IMR-90 (cell line): Measurements from ENCODE around the gene IGSF9B. TPM values are rescaled to one million over a fixed set of nuclear protein-coding genes. Genes with fewer than 3 reads are reported as not detected.

Source experiments
- ATAC-seq: fragments of 200-7000 bp; cut with Tn5 transposase; 2 replicates; pipeline ENCODE4 v1.9.1; 2020; ENCODE audit warnings: low read depth, mild to moderate bottlenecking, moderate library complexity
- BruUV-seq: library from RNA; stranded (reverse); fragments of 400-500 nt; replicated peaks from 2 replicates; lab custom pipeline; 2021; lab: Mats Ljungman, UMichigan
- CTCF ChIA-PET: fragments of 300-600 bp; formaldehyde crosslinking; extraction: SDS; loops from one replicate; lab custom pipeline; 2021; ENCODE audit warnings: antibody characterized with exemption; lab: Yijun Ruan, JAX
- POLR2A ChIA-PET: fragments of 300-600 bp; sonication (Branson Sonifier 250); formaldehyde crosslinking; loops from one replicate; lab custom pipeline; 2022; ENCODE audit warnings: antibody characterized with exemption; ENCODE audit not compliant: unreplicated experiment; lab: Charles Lee
- DNase-seq: peaks from one replicate; pipeline ENCODE4 v3.0.0; 2013
- H2AFZ ChIP-seq: replicated peaks from 2 replicates; pipeline ENCODE3; 2013; ENCODE audit warnings: low read length, mild to moderate bottlenecking; ENCODE audit not compliant: poor library complexity
- H2AK5ac ChIP-seq: 2 replicates; pipeline ENCODE4 v1.6.1; 2013; ENCODE audit warnings: low read depth, low read length, inconsistent platforms
- H2AK9ac ChIP-seq: replicated peaks from 2 replicates; pipeline ENCODE3; 2013; ENCODE audit warnings: mild to moderate bottlenecking, low read depth, low read length, moderate library complexity; ENCODE audit not compliant: poor library complexity
- H2BK120ac ChIP-seq: 2 replicates; pipeline ENCODE4 v1.6.1; 2013; ENCODE audit warnings: low read depth, low read length, inconsistent platforms
- H2BK15ac ChIP-seq: 3 replicates; pipeline ENCODE4 v1.6.1; 2013; ENCODE audit warnings: low read depth, low read length, inconsistent platforms
- H2BK20ac ChIP-seq: 2 replicates; pipeline ENCODE4 v1.6.1; 2013; ENCODE audit warnings: low read depth, mild to moderate bottlenecking, inconsistent platforms, low read length, moderate library complexity
- H2BK5ac ChIP-seq: 2 replicates; pipeline ENCODE4 v1.6.1; 2013; ENCODE audit warnings: mild to moderate bottlenecking, low read depth, low read length, inconsistent platforms; ENCODE audit not compliant: poor library complexity, severe bottlenecking
- H3K14ac ChIP-seq: replicated peaks from 2 replicates; pipeline ENCODE4 v1.6.1; 2013; ENCODE audit warnings: low read depth, low read length, inconsistent platforms
- H3K18ac ChIP-seq: 2 replicates; pipeline ENCODE4 v1.6.1; 2013; ENCODE audit warnings: low read depth, low read length, control low read depth
- H3K23ac ChIP-seq: 2 replicates; pipeline ENCODE4 v1.6.1; 2013; ENCODE audit warnings: low read depth, low read length, inconsistent platforms
- H3K27ac ChIP-seq: 2 replicates; pipeline ENCODE4 v1.5.1; 2013; ENCODE audit warnings: mild to moderate bottlenecking, control low read depth, low read length; ENCODE audit not compliant: insufficient read depth
- H3K27me3 ChIP-seq: 2 replicates; pipeline ENCODE4 v1.6.1; 2013; ENCODE audit warnings: low read length; ENCODE audit not compliant: control insufficient read depth, insufficient read depth
- H3K36me3 ChIP-seq: 2 replicates; pipeline ENCODE4 v1.6.1; 2013; ENCODE audit warnings: low read length, mixed read lengths; ENCODE audit not compliant: control insufficient read depth, insufficient read depth
- H3K4ac ChIP-seq: 2 replicates; pipeline ENCODE4 v1.6.1; 2013; ENCODE audit warnings: low read depth, low read length, inconsistent platforms
- H3K4me1 ChIP-seq: 2 replicates; pipeline ENCODE4 v1.6.1; 2013; ENCODE audit warnings: low read length, mixed read lengths; ENCODE audit not compliant: control insufficient read depth, insufficient read depth
- H3K4me2 ChIP-seq: 2 replicates; pipeline ENCODE4 v1.6.1; 2013; ENCODE audit warnings: low read depth, mild to moderate bottlenecking, control low read depth, low read length, moderate library complexity
- H3K4me3 ChIP-seq: 2 replicates; pipeline ENCODE4 v1.5.1; 2013; ENCODE audit warnings: low read depth, mild to moderate bottlenecking, control low read depth, low read length, moderate library complexity; ENCODE audit not compliant: insufficient read depth
- H3K56ac ChIP-seq: 2 replicates; pipeline ENCODE4 v1.6.1; 2013; ENCODE audit warnings: low read length, inconsistent platforms; ENCODE audit not compliant: insufficient read depth; ENCODE audit errors: extremely low read depth
- H3K79me1 ChIP-seq, 2 experiments: 2 replicates each; pipeline ENCODE4 v1.6.1; 2013; ENCODE audit warnings: low read length in 2 of 2, inconsistent platforms in 1 of 2, low read depth in 1 of 2
- H3K9ac ChIP-seq: 2 replicates; pipeline ENCODE4 v1.6.1; 2013; ENCODE audit warnings: low read depth, low read length, control low read depth
- H3K9me1 ChIP-seq: 2 replicates; pipeline ENCODE4 v1.6.1; 2013; ENCODE audit warnings: low read length, inconsistent platforms; ENCODE audit not compliant: insufficient read depth
- H3K9me3 ChIP-seq: 2 replicates; pipeline ENCODE4 v1.6.1; 2013; ENCODE audit warnings: low read length; ENCODE audit not compliant: control insufficient read depth, insufficient read depth
- H4K20me1 ChIP-seq: 2 replicates; pipeline ENCODE4 v1.6.1; 2013; ENCODE audit warnings: low read length, inconsistent platforms; ENCODE audit not compliant: insufficient read depth
- H4K5ac ChIP-seq: 2 replicates; pipeline ENCODE4 v1.6.1; 2013; ENCODE audit warnings: mild to moderate bottlenecking, low read depth, low read length, control low read depth
- H4K8ac ChIP-seq, 2 experiments: 2 replicates each; pipeline ENCODE4 v1.6.1; 2013; ENCODE audit warnings: low read depth in 2 of 2, low read length in 2 of 2, control low read depth in 1 of 2, inconsistent platforms in 1 of 2
- H4K91ac ChIP-seq: 2 replicates; pipeline ENCODE4 v1.6.1; 2013; ENCODE audit warnings: low read depth, low read length, inconsistent platforms; ENCODE audit not compliant: insufficient read depth
- CEBPB ChIP-seq: IDR thresholded peaks from 2 replicates; pipeline ENCODE4 v1.6.1; 2012; ENCODE audit warnings: low read depth, low read length, improper control_type of control experiment
- CHD1 ChIP-seq: IDR thresholded peaks from 2 replicates; pipeline ENCODE4 v1.6.1; 2012; ENCODE audit warnings: low read depth, low read length, improper control_type of control experiment
- CTCF ChIP-seq: conservative IDR thresholded peaks from 2 replicates; pipeline ENCODE4 v1.5.1; 2012; ENCODE audit warnings: mild to moderate bottlenecking, low read depth, low read length, improper control_type of control experiment
- ELK1 ChIP-seq: fragments of 150-350 bp; IDR thresholded peaks from 2 replicates; pipeline ENCODE4 v1.6.1; 2016; ENCODE audit warnings: low read depth, mild to moderate bottlenecking, low read length, moderate library complexity, borderline replicate concordance
- FOS ChIP-seq: fragments of 150-350 bp; IDR thresholded peaks from 2 replicates; pipeline ENCODE4 v1.6.1; 2016; ENCODE audit warnings: low read depth, low read length
- MAFK ChIP-seq: IDR thresholded peaks from 2 replicates; pipeline ENCODE4 v1.6.1; 2012; ENCODE audit warnings: low read depth, low read length, improper control_type of control experiment
- MAZ ChIP-seq: IDR thresholded peaks from 2 replicates; pipeline ENCODE4 v1.6.1; 2012; ENCODE audit warnings: low read depth, mild to moderate bottlenecking, low read length, improper control_type of control experiment, moderate library complexity, borderline replicate concordance
- MXI1 ChIP-seq: IDR thresholded peaks from 2 replicates; pipeline ENCODE4 v1.6.1; 2012; ENCODE audit warnings: low read depth, mild to moderate bottlenecking, low read length, moderate library complexity, borderline replicate concordance
- NFE2L2 ChIP-seq: fragments of 150-350 bp; IDR thresholded peaks from 2 replicates; pipeline ENCODE4 v1.6.1; 2016; ENCODE audit warnings: low read depth, mild to moderate bottlenecking, low read length
- POLR2A ChIP-seq: IDR thresholded peaks from 2 replicates; pipeline ENCODE4 v1.6.1; 2012; ENCODE audit warnings: mild to moderate bottlenecking, low read depth, low read length
- RAD21 ChIP-seq: IDR thresholded peaks from 2 replicates; pipeline ENCODE4 v1.6.1; 2012; ENCODE audit warnings: low read length, improper control_type of control experiment
- RCOR1 ChIP-seq: IDR thresholded peaks from 2 replicates; pipeline ENCODE4 v1.6.1; 2012; ENCODE audit warnings: mild to moderate bottlenecking, low read length, improper control_type of control experiment; ENCODE audit not compliant: insufficient replicate concordance
- RFX5 ChIP-seq: IDR thresholded peaks from 2 replicates; pipeline ENCODE4 v1.8.0; 2012; ENCODE audit warnings: low read depth, mild to moderate bottlenecking, low read length, moderate library complexity
- SMC3 ChIP-seq: fragments of 150-350 bp; IDR thresholded peaks from 2 replicates; pipeline ENCODE4 v1.6.1; 2016; ENCODE audit warnings: low read depth, mild to moderate bottlenecking, antibody characterized with exemption, low read length, moderate library complexity
- WGBS, 2 experiments: methylation state at CpG; one replicate each; pipeline versions ENCODE4 v1.1.5 to v1.1.7; 2013; ENCODE audit warnings: missing lambda C conversion rate in 2 of 2; ENCODE audit not compliant: insufficient read length in 1 of 2; ENCODE audit errors: extremely low coverage in 2 of 2; 5-methylcytosine and 5-hydroxymethylcytosine counted together
- dilution Hi-C: fragments of 300-500 bp; cut with HindIII; formaldehyde crosslinking; loops from one replicate; pipeline ENCODE4 v1.14.3; 2018; ENCODE audit warnings: low sequenced_read_pairs; ENCODE audit not compliant: unreplicated experiment
- in situ Hi-C: fragments of 300-500 bp; cut with MboI; formaldehyde crosslinking; loops from 3 replicates; pipeline ENCODE4 v1.14.3; 2019; ENCODE audit warnings: low sequenced_read_pairs, inconsistent platforms, mixed read lengths
- intact Hi-C: fragments of 100-400 bp; cut with micrococcal nuclease; formaldehyde crosslinking; loops from 2 replicates; pipeline ENCODE4 v1.10.0; 2022
- polyA plus RNA-seq, 3 experiments: library from polyadenylated mRNA; depleted of rRNA; stranded (reverse); fragments of >200 nt; gene quantifications; 2 replicates each; pipeline ENCODE4 v1.2.3, GENCODE V29; 2012; ENCODE audit warnings: low replicate concordance in 1 of 3
- total RNA-seq: library from RNA; depleted of rRNA; stranded (reverse); fragments of >200 nt; gene quantifications from 2 replicates; pipeline ENCODE4 v1.2.3, GENCODE V29; 2012

Gene IGSF9B
- total and polyA plus RNA-seq, 2 of the 4 experiments (the other 2 are of a cell fraction) = under 0.01 to 0.10 TPM

- ChIA-PET POLR2A (no interaction called here), CTCF (interaction anchor here (0.5 to 0.6 kb wide), 2 partner anchors 109 to 278 kb away, joined by 3 to 4 read pairs; no protein-coding TSS in a partner anchor)
- Histone ChIP-seq H4K20me1 (no peaks in the 10 kb centered on the region), H2AK5ac (no peak overlapping the region), H3K4ac (no peak overlapping the region), H3K36me3 (no peaks in the 10 kb centered on the region), H2AFZ (peak overlapping the region; percentile 47), H3K4me1 (no peaks in the 10 kb centered on the region), H3K56ac (no peak overlapping the region), H2AK9ac (no peak overlapping the region), H3K23ac (no peak overlapping the region), H2BK20ac (no peak overlapping the region), H2BK5ac (no peak overlapping the region), H3K27ac (no peak overlapping the region), H3K9ac (no peak overlapping the region), H2BK120ac (no peak overlapping the region), H4K5ac (no peak overlapping the region), H4K8ac (no peak overlapping the region), H3K4me3 (no peak overlapping the region), H3K18ac (no peak overlapping the region), H3K14ac (no peak overlapping the region), H3K79me1 (no peaks in the 10 kb centered on the region), H3K27me3 (no peaks in the 10 kb centered on the region), H3K4me2 (peak overlapping the region; percentile 74), H3K9me1 (no peaks in the 10 kb centered on the region), H4K91ac (no peak overlapping the region), H3K9me3 (no peaks in the 10 kb centered on the region), H2BK15ac (no peak overlapping the region)
- intact Hi-C loops (loop anchor here (1.0 to 10.0 kb wide), 3 partner anchors 117 to 297 kb away; partner anchors contain the start of genes NCAPD3 and VPS26B), in situ Hi-C loops (loop anchor here (10.0 kb wide), 1 partner anchor 217 kb away; no protein-coding TSS in a partner anchor), dilution Hi-C loops (no loop called here)
- ATAC-seq (peak; percentile 99), DNase-seq (peak; percentile 39)
- BruUV-seq = no TSS peak
- 20% methylated on average over 11 of the region's 36 CpGs; no CpG with 5 or more reads in 1 of the 2 experiments for WGBS, 2 experiments
- no peak for TF ChIP-seq RCOR1
- TF ChIP-seq MXI1 = no peak
- peak; percentile 81 for TF ChIP-seq CTCF
- TF ChIP-seq CHD1 = no peak
- TF ChIP-seq SMC3 = peak; percentile 73
- no peak for TF ChIP-seq RFX5
- TF ChIP-seq NFE2L2 = no peak
- no peak for TF ChIP-seq MAFK
- no peak for TF ChIP-seq FOS
- no peak for TF ChIP-seq CEBPB
- TF ChIP-seq MAZ = no peak
- TF ChIP-seq POLR2A = no peak
- TF ChIP-seq ELK1 = no peak
- peak; percentile 87 for TF ChIP-seq RAD21
These were observed 28.8 kb downstream of the IGSF9B start for GRCh38 chr11:133927690-133928627.
